Fibroblast of villous mesenchyme (primary cell): ENCODE data around the gene PATZ1. TPM values are rescaled to one million over a fixed set of nuclear protein-coding genes. Genes with fewer than 3 reads are reported as not detected.

Experiments
- DNase-seq: peaks from one replicate; pipeline ENCODE4 v3.0.0-alpha.2; 2010; ENCODE audit warnings: low read depth
- H3K4me3 ChIP-seq: 2 replicates; pipeline ENCODE4 v1.5.1; 2011; ENCODE audit warnings: low read depth, mild to moderate bottlenecking, low read length
- total RNA-seq: library from RNA; depleted of rRNA; stranded (reverse); fragments of >200 nt; gene quantifications from 2 replicates; pipeline ENCODE4 v1.2.3, GENCODE V29; 2012
- TF ChIP-seq, protein P1 (sequence below): IDR thresholded peaks from 2 replicates; pipeline ENCODE4 v1.5.1; 2012; ENCODE audit warnings: low read depth, mild to moderate bottlenecking, low read length; ENCODE audit not compliant: insufficient read depth

PATZ1 gene
- total RNA-seq, 1 donor = 15.1 TPM

- no peak for DNase-seq
- H3K4me3 ChIP-seq = no peak overlapping the region
- TF ChIP-seq, protein P1, sequence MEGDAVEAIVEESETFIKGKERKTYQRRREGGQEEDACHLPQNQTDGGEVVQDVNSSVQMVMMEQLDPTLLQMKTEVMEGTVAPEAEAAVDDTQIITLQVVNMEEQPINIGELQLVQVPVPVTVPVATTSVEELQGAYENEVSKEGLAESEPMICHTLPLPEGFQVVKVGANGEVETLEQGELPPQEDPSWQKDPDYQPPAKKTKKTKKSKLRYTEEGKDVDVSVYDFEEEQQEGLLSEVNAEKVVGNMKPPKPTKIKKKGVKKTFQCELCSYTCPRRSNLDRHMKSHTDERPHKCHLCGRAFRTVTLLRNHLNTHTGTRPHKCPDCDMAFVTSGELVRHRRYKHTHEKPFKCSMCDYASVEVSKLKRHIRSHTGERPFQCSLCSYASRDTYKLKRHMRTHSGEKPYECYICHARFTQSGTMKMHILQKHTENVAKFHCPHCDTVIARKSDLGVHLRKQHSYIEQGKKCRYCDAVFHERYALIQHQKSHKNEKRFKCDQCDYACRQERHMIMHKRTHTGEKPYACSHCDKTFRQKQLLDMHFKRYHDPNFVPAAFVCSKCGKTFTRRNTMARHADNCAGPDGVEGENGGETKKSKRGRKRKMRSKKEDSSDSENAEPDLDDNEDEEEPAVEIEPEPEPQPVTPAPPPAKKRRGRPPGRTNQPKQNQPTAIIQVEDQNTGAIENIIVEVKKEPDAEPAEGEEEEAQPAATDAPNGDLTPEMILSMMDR = no peak
Observed at GRCh38 chr22:31337178-31337577, 9.0 kb downstream of the PATZ1 start.

DNA sequence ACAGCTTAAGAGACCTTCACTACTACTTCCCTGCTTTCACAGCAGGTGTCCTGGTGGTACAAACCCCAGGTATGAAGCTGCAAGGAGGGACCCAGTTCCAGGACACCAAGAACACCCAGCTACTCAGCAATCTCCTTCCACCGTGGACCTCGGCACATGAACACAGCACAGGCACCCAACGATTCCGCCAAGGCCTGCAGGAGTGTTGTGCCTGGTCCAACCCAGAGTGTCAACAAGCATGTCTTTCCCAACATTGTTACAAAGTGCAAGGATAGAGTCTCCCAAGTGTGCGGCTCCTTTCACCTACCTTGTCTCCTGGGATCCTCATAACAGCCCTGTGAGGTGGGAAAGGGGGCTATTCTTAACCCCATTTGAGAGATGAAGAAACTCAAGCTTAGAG, 11.8 kb downstream of the PATZ1 start:
- DNase-seq = no peak
- TF ChIP-seq, protein P1 = no peak
- H3K4me3 ChIP-seq = no peak overlapping the region

GRCh38 chr22:31333641-31334040, 12.5 kb downstream of the PATZ1 start:
- no peak for DNase-seq
- no peak overlapping the region for H3K4me3 ChIP-seq
- TF ChIP-seq, protein P1 = no peak

- TF ChIP-seq, protein P1 = no peak
- no peak overlapping the region for H3K4me3 ChIP-seq
- no peak for DNase-seq
Observed at GRCh38 chr22:31332886-31333285, 13.3 kb downstream of the PATZ1 start.

DNA sequence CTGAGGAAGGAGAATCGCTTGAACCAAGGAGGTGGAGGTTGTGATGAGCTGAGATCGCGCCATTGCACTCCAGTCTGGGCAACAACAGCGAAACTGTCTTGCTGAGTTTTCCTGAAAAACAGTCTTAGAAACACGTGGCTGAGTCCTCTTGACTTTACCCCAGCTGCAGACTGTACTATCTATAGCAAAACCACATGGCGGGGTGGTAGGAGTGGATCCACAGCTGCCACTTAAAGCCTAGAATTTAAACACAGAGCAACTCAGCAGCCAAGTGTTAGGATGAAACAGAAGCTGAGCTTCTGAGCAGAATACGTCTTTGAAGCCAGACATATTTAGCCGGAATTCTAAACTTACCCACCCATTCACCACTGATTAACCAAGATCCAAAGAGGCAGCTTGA, 14.1 kb downstream of the PATZ1 start:
- no peak for DNase-seq
- TF ChIP-seq, protein P1 = no peak

GRCh38 chr22:31329453-31330215, 16.5 kb downstream of the PATZ1 start:
- DNase-seq = peak; percentile 54
- TF ChIP-seq, protein P1 = no peak
- no peak overlapping the region for H3K4me3 ChIP-seq

More for the DNA sequence above, 14.1 kb downstream of the PATZ1 start:
- H3K4me3 ChIP-seq = no peak overlapping the region

GRCh38 chr22:31329029-31329428, 17.1 kb downstream of the PATZ1 start:
- DNase-seq = peak; percentile 59
- TF ChIP-seq, protein P1 = no peak
- H3K4me3 ChIP-seq = no peak overlapping the region
